ENCODE measurements around the gene IKZF1.

IKZF1 gene

DNA sequence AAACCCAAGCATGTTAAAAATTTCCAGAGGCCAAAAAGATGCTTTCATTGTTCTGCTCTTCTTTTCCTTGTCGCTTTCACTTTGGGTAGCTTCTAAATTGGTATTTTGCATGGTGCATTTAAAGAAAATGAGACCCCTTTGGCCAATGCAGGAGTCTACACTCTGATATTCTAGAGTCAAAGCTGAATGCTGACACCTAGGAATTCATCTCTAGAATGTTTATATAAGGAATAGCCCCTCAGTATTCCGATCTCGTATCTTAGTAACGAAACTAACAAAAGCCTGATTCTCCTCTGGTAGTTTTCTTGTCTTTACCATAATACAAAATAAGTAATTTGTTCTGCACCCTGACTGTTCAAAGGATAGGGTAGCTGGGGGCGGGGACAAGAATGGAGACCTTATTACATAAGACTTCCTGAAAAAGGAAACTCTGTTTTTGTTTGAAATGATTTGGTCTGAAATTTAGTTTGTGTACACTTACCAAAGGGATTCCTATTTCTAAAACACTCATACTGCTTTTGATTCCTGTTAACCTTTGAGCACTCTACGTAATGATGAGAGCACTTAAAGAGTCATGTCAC lies 17.1 kb downstream of the IKZF1 start:
- TF ChIP-seq, protein P1, sequence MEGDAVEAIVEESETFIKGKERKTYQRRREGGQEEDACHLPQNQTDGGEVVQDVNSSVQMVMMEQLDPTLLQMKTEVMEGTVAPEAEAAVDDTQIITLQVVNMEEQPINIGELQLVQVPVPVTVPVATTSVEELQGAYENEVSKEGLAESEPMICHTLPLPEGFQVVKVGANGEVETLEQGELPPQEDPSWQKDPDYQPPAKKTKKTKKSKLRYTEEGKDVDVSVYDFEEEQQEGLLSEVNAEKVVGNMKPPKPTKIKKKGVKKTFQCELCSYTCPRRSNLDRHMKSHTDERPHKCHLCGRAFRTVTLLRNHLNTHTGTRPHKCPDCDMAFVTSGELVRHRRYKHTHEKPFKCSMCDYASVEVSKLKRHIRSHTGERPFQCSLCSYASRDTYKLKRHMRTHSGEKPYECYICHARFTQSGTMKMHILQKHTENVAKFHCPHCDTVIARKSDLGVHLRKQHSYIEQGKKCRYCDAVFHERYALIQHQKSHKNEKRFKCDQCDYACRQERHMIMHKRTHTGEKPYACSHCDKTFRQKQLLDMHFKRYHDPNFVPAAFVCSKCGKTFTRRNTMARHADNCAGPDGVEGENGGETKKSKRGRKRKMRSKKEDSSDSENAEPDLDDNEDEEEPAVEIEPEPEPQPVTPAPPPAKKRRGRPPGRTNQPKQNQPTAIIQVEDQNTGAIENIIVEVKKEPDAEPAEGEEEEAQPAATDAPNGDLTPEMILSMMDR (IDR thresholded peaks at IDR 0.05; ENCODE audit: insufficient read depth, low read depth, low read length, missing control alignments), result no peak
- DNase-seq (ENCODE audit: low read depth), result no peak
- peak overlapping the region; percentile 22; the same call in 1 of the 2 replicates for H3K4me3 ChIP-seq (ENCODE audit: low read depth, low read length)

DNA sequence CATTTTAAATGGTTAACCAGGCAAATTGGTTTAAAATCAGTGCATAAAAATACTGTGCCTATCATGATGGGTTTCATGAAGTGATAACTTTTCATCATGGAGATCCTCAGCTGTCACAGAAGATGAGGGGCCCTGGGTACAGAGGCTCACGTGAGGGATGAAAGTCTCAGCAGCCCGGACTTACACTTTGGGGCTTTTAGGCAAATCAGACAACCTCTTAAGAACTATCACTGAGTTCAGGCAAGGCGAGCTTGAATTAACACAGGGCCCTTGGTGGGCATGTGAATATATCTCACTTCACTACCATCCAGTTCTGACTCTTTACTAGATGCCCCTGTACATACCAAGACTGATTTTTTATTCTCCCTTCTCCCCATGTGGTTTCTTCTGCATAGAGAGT lies 19.6 kb downstream of the IKZF1 start:
- no peak overlapping the region for H3K4me3 ChIP-seq (ENCODE audit: low read depth, low read length)
- TF ChIP-seq, protein P1 (IDR thresholded peaks at IDR 0.05; ENCODE audit: insufficient read depth, low read depth, low read length, missing control alignments), result no peak
- DNase-seq (ENCODE audit: low read depth), result no peak

DNA sequence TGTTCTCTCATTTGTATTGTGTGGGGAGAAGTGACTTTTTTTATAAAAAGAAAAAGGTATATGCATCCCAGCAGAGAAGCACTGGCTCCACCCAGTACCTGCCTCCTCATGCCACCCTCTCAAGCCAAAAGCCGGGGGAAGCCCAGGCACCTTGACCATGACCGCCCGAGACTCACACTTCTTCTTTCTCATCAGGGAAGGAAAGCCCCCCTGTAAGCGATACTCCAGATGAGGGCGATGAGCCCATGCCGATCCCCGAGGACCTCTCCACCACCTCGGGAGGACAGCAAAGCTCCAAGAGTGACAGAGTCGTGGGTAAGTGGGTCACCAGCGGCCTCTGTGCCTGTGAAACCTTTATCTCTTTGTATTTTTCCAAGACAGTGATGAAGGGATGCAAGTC lies 22.9 kb downstream of the IKZF1 start:
- TF ChIP-seq, protein P1 (IDR thresholded peaks at IDR 0.05; ENCODE audit: insufficient read depth, low read depth, low read length, missing control alignments), result no peak
- H3K4me3 ChIP-seq (ENCODE audit: low read depth, low read length), result no peak overlapping the region
- peak; percentile 67 for DNase-seq (ENCODE audit: low read depth)

DNA sequence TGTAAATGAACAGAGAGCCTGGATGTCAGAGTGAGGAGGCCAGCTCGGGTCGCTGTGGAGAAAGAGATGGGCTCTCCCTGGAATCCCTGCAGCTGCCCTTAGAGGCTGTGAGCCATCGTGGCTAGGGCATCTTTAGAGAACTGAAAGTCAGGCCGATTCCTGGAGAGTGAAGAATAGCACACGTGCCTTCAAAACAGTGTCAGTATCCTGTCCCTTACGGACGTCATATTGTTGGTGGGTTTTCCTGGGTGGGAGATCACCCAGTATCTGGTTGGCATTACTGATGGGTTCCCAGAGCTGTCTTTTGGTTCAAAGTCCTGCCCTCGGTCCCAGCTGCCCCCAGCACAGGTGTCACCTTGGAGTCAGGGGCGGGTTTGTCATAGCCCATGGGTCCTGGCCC lies 25.3 kb downstream of the IKZF1 start:
- TF ChIP-seq, protein P1 (IDR thresholded peaks at IDR 0.05; ENCODE audit: insufficient read depth, low read depth, low read length, missing control alignments), result no peak
- no peak for DNase-seq (ENCODE audit: low read depth)
- H3K4me3 ChIP-seq (ENCODE audit: low read depth, low read length), result no peak overlapping the region

DNA sequence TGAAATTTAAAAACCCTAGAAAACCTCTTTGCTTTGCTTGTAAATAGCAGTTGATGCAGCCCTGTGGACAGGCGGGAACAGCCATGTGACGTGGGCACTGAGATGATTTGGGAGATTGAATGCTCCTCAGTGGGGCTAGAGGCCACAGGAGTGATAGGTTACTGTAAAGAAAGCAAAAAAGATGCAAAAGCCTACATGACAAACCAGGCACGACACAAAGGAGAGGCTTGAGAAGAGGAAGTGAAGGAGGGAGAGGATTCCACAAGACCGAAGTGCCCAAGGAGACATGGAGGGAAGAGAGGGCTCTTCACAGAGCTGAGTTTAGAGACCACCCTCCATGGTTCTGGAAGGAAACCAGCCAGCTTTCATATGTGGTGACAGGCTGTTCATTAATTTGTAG lies 25.7 kb downstream of the IKZF1 start:
- no peak overlapping the region for H3K4me3 ChIP-seq (ENCODE audit: low read depth, low read length)
- DNase-seq (ENCODE audit: low read depth), result no peak
- TF ChIP-seq, protein P1 (IDR thresholded peaks at IDR 0.05; ENCODE audit: insufficient read depth, low read depth, low read length, missing control alignments), result no peak

DNA sequence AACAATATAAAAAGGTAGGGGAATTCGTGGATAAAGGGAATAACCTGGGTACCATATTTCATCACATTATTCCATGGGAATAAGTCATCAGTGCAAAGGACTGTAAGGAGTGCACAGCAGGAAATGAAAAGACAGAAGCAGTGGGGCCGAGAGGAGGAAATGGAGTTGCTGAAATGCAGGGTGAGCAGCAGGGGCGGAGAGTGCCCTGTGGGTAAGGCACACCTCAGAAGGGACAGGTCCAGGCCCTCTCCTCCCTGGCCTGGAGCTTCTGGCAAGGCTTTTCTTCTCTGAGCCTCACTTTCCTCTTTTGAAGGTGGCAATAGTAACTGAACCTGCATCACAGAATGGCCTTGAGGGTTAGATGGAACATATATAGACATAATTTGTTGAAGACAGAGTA lies 26.2 kb downstream of the IKZF1 start:
- no peak for DNase-seq (ENCODE audit: low read depth)
- TF ChIP-seq, protein P1 (IDR thresholded peaks at IDR 0.05; ENCODE audit: insufficient read depth, low read depth, low read length, missing control alignments), result no peak
- no peak overlapping the region; the same call in 1 of the 2 replicates for H3K4me3 ChIP-seq (ENCODE audit: low read depth, low read length)

DNA sequence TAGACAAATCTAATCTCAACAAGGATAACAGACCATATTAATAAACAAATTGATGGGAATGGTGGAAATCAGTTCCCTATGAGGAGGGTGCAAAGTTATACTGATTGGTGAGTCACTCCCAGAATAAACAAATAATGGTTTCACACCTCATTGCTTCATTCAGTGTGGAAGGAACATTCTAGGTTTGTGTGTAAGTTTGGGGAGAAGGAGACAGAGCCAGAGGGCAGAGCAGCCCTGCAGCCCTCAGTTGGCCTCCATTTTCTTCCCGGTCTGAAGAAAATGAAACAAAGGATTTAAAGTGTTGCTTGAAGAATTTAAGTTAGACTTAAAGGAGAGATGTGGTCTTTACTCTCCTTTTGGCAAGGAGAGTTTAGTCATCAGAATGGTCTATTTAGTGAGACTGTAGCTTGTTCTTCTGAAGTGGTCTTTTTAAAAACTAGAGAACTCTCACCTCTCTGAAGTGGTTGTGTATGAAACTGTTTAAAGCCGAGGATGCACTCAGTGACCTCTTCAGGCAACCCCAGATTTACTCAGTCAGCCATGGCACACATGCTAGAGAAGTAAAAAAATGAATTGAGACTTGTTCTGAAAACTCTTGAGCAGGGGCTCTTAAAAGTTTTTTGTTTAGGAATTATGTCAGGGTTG lies 27.2 kb downstream of the IKZF1 start:
- TF ChIP-seq, protein P1 (IDR thresholded peaks at IDR 0.05; ENCODE audit: insufficient read depth, low read depth, low read length, missing control alignments), result no peak
- peak overlapping the region; percentile 23 for H3K4me3 ChIP-seq (ENCODE audit: low read depth, low read length)
- peak; percentile 90 for DNase-seq (ENCODE audit: low read depth)

Data from GM12865 (cell line).